ENCODE measurements around the gene SPTLC3.

DNA sequence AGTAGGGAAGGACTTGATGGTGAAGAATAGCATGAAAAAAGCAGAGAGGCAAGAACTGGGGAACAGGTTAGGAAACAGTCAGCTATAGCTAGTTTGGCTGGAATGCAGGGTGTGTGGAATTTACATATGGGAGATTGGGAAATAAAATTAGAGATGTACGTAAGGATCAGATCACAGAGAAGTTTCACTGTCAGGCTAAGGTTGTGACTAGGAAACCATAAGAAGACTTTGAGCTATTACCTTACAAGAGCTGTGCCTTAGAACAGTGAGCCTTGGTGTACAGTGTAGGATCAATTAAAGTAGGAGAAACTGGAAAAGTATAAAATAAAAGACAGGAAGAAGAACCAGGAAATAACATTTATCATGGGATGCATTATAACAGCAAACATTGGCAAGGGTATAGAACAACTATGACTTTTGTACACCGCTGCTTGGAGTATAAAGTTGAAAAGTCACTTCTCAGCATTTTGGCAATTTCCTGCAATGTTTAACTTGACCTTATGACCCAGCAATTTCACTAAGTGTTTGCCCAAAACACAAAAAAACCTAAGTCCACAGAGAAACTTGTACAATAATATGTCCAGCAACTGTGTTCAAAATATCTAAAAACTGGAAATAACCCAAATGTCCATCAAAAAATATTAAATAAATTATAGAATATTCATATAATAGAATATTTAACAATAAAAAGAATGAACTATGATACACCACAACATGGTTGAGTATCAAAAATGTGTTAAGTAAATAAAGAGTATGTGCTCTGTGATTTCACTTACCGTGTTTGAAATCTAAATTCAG, 31.2 kb upstream of the SPTLC3 start:
- TF ChIP-seq CTCF (IDR thresholded peaks at IDR 0.05; ENCODE audit: insufficient read depth, low read length) = no peak
- no peak for TF ChIP-seq REST (IDR thresholded peaks at IDR 0.05; ENCODE audit: insufficient replicate concordance, low read depth)
- no peak for TF ChIP-seq SPI1 (IDR thresholded peaks at IDR 0.05; ENCODE audit: borderline replicate concordance, low read depth)
- no peak for TF ChIP-seq POLR2AphosphoS5 (IDR thresholded peaks at IDR 0.05; ENCODE audit: low read depth)

All from HL-60 (cell line).